ENCODE measurements around the gene OR10G7.

GRCh38 chr11:124081483-124081882 is 40.4 kb upstream of the OR10G7 start:
- TF ChIP-seq, protein P1, sequence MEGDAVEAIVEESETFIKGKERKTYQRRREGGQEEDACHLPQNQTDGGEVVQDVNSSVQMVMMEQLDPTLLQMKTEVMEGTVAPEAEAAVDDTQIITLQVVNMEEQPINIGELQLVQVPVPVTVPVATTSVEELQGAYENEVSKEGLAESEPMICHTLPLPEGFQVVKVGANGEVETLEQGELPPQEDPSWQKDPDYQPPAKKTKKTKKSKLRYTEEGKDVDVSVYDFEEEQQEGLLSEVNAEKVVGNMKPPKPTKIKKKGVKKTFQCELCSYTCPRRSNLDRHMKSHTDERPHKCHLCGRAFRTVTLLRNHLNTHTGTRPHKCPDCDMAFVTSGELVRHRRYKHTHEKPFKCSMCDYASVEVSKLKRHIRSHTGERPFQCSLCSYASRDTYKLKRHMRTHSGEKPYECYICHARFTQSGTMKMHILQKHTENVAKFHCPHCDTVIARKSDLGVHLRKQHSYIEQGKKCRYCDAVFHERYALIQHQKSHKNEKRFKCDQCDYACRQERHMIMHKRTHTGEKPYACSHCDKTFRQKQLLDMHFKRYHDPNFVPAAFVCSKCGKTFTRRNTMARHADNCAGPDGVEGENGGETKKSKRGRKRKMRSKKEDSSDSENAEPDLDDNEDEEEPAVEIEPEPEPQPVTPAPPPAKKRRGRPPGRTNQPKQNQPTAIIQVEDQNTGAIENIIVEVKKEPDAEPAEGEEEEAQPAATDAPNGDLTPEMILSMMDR (conservative IDR thresholded peaks at IDR 0.05; ENCODE audit: low read length) = no peak
- TF ChIP-seq EZH2phosphoT487 (IDR thresholded peaks at IDR 0.05; ENCODE audit: borderline replicate concordance) = no peak

All from Loucy (cell line).